ACHN (cell line): ENCODE data around the gene NUP210.

Source experiments
- DNase-seq: peaks from one replicate; pipeline ENCODE4 v3.0.0-alpha.2; 2015
- in situ Hi-C: cut with HindIII; loops from 2 replicates; pipeline ENCODE4 v1.10.0; 2017; ENCODE audit warnings: low sequenced_read_pairs, low pct_ligation_motif_present, low pct_unique_long_range_greater_than_20kb

Gene NUP210

DNA sequence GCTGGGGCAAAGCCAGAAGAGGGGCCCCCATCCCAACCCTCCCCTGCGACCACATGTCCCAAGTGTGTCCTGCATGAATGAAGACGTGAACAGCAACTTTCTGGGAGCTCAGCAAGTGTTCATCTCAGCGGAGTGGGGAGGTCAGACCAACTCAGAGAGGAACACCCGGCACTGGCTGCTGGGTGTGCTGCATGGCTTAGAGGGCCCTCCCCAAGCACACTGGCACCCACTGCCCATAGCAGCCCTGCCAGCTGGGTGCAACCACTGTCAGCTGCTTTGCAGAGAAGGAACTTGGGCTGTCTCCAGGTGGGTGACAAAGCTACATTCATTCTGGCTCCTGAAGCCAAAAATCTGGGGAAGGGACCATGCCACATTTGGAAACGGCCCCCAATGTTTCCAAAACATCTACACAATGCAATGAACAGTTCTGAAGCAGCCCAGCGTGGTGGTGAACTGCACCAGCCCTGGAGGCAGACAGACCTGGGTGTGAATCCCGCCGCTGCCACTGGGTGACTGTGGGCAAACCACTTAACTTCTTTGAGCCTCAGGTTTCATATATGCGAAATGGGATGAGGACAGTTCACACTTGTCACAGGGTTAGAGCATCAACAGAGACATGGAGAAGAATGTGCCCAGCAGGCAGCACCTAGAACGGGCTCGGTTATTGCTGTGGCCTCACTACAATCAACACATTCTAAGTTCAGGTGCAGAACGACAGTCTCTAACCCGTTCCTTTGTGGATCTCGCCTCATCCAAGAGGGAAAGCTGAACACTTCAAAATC, 145.4 kb downstream of the NUP210 start:
- in situ Hi-C loops = no loop called here
- DNase-seq = no peak

GRCh38 chr3:13274125-13274524, 146.0 kb downstream of the NUP210 start:
- no peak for DNase-seq
- in situ Hi-C loops = no loop called here

DNA sequence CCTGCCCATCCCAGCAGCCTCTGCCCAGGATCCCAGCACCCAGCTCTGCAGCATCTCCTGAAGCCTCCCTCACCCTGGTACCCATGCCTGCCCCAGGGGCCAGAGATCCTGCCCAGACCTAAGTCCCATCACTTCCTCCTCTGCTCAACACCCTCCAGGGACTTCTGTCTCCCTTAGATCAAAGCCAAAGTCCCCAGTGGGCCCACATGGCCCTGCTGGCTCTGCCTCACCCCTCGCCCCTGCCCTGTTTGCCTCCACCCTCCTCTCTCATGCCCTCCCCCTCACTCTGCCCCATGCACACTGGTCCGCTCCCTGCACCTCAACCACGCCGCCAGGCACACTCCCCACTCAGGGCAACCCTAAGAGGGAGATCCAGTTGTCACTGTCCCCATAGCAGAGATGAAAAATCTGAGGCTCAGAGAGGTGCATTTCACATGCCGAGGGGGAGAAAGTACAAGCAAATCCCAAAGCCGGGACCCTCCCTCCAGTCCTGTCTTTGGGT, 146.5 kb downstream of the NUP210 start:
- no peak for DNase-seq
- in situ Hi-C loops = no loop called here

DNA sequence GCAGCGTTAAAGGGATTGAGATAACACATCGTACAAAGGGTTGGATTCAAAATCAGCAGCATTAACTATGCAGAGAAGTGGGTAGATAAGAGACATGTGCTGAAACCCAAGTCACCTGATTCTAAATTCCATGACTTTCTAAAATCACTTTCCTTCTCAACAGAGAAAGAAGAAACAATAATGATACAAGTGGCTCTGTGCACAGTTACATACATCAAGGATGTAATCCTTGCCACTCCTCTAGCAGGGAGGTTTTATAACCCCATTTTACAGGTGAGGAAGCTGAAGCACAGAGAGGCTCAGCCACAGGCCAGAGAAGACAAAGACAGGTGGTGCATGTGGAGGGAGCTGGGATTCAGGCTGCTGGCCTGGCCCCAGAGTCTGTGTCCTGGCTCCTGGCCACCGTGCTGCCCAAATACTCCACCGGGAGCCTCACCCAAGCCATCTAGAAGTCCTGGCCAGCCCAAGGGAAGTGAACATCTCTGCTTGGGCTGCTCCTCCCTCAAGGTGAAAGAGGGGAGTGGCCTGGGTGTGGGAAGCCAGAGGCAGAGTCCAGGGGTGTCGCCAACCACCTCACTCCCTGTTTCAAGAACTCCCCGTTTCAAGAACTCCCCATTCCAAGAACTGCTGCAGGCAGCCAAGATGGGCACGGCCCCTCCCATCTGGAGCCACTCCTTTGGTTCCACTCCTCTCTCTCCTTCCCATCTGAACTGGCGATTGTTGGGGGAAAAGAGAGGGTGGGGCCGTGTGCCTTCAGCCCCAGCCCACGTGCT, 147.1 kb downstream of the NUP210 start:
- DNase-seq = no peak
- in situ Hi-C loops = no loop called here

DNA sequence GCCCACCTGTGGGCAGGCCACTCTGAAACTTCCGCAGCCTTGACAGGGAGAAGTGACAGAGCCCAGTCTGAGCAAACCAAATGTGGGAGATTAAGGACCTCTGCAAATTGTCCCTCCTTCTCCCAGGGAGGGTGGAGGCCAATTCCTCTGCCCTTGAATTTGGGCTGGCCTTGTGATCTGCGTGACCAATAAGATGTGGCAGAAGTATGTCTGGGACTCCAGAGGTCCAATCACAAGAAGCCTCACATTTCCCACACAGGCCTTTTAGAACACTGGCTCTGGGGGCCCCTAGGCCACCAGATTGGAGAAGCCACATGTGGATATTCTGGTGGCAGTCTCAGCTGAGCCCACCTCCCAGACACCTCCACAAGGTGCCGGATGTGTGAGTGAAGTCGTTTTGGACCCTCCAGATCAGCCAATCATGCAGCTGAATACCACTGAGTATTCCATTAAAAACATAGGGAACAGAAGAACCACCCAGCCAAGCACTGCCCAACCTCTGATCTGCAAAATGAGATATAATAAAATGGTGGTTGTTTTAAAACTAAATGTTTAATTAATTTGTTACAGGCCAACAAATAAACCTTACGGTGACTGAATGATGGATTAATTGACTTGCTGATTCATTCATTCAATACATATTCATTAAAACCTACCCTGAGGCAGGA, 150.3 kb downstream of the NUP210 start:
- DNase-seq = no peak
- in situ Hi-C loops = no loop called here

DNA sequence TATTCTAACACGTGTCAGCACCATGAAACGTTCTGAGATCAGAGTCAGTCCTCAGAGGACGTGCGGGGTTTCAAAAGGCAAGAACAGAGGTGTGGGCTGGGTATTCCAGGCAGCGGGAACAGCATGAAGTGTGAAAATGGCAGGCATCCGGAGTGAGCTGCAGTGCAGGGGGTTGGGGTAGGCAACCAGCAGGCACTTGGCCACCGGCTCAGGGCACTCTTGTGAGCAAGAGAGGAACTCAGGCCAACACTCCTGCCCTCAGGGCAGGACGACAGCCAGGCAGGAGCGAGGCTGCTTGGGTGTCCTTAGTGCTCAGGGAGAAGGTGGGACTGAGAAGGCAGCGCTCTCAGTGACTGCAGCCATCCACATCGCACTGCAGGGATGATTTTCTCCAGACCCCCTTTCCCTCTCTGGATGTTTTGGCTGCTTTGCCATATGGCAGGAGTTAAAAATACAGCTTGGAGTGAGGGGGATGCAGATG, 151.1 kb downstream of the NUP210 start:
- no peak for DNase-seq
- in situ Hi-C loops = no loop called here

DNA sequence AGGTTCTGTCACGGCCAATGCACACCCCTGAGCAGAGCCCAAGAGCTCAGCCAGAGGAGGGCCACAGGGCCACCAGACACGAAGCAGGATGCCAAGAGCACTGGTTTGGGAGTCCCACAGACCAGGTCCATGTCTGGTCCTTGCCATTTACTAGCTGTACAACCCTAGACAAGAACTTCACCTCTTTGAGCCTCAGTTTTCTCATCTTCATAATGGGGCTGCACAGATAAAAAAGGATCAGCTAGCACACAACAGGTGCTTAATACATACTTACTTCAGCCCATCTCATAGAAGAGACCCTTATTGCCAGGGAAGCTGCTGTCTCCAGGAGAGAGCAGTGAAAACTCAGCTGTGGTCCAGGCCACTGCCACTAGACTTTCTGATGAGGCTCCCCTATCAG, 152.0 kb downstream of the NUP210 start:
- in situ Hi-C loops = no loop called here
- DNase-seq = no peak

DNA sequence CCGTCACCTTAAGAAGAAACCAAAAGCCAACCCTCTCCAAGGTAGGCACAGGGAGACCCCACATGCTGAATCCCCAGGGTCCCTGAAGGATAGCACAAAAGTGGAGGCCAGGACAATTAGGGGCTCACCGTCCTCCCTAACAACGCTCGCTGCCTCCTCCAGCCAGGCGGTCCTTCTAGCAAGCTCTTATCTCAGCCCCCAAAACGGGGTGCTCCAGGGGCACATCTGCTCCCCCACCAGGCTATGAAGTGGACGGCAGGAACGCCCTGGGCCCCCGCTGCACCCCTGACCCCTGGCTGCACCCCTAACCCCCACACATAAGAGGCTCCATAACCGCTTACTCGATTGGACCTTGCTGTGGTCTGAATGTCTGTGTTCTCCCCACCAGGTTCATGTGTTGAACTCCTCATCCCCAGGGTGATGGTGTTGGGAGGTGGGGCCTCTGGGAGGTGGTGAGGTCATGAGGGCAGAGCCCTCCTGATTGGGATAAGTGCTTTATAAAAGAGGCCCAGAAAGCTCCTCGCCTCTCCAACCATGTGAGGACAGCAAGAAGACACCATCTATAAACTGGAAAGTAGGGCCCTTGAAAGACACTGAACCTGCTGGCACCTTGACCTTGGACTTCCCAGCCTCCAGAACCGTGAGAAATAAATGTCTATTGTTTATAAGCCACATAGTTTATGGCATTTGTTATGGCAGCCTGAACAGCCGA, 153.3 kb downstream of the NUP210 start:
- DNase-seq = no peak
- in situ Hi-C loops = no loop called here
